ENCODE measurements around the gene CST2.

GRCh38 chr20:23856736-23857135 lies 30.2 kb upstream of the CST2 start:
- TF ChIP-seq POLR2A (IDR thresholded peaks at IDR 0.05) (no peak), CTCF (IDR thresholded peaks at IDR 0.05 in 8 of 11, conservative IDR thresholded peaks at IDR 0.05 in 3 of 11) (no peak)
